GM23338 (cell line): ENCODE measurements around the gene MYH15. TPM values are rescaled to one million over a fixed set of nuclear protein-coding genes. Genes with fewer than 3 reads are reported as not detected.

Experiments
- ATAC-seq: fragments of 200-7000 bp; cut with Tn5 transposase; 3 replicates; pipeline ENCODE4 v1.9.1; 2020
- DNase-seq: peaks from one replicate; pipeline ENCODE4 v3.0.0-alpha.2; 2015; ENCODE audit warnings: low spot score
- H2AFZ ChIP-seq: fragments of 200-600 bp; sonication (generic); 2 replicates; pipeline ENCODE4 v1.8.0; 2016; ENCODE audit warnings: antibody characterized with exemption, mild to moderate bottlenecking, moderate library complexity
- H3F3A ChIP-seq: fragments of 200-600 bp; sonication (generic); replicated peaks from 2 replicates; pipeline ENCODE4 v1.8.0; 2017; ENCODE audit warnings: antibody characterized with exemption, mixed run types, low read depth
- H3K27ac ChIP-seq: fragments of 200-600 bp; sonication (generic); 2 replicates; pipeline ENCODE4 v1.6.1; 2016; ENCODE audit warnings: low read depth
- H3K27me3 ChIP-seq: fragments of 200-600 bp; sonication (generic); 2 replicates; pipeline ENCODE4 v1.8.0; 2016; ENCODE audit warnings: mild to moderate bottlenecking, mixed run types, moderate library complexity; ENCODE audit not compliant: insufficient read depth
- H3K36me3 ChIP-seq: fragments of 200-600 bp; sonication (generic); 2 replicates; pipeline ENCODE4 v1.8.0; 2016; ENCODE audit warnings: mild to moderate bottlenecking; ENCODE audit not compliant: insufficient read depth
- H3K4me1 ChIP-seq: fragments of 200-600 bp; sonication (generic); 2 replicates; pipeline ENCODE4 v1.8.0; 2016; ENCODE audit warnings: mild to moderate bottlenecking, moderate library complexity; ENCODE audit not compliant: insufficient read depth
- H3K4me2 ChIP-seq: fragments of 200-600 bp; sonication (generic); 2 replicates; pipeline ENCODE4 v1.7.1; 2017; ENCODE audit warnings: mixed run types
- H3K4me3 ChIP-seq: fragments of 200-600 bp; sonication (generic); 2 replicates; pipeline ENCODE4 v1.6.1; 2016; ENCODE audit warnings: mixed run types
- H3K79me2 ChIP-seq: fragments of 200-600 bp; sonication (generic); replicated peaks from 2 replicates; pipeline ENCODE4 v1.8.0; 2017; ENCODE audit warnings: mild to moderate bottlenecking; ENCODE audit not compliant: insufficient read depth
- H3K9me2 ChIP-seq: fragments of 200-600 bp; sonication (generic); 2 replicates; pipeline ENCODE4 v1.8.0; 2017; ENCODE audit not compliant: insufficient read depth
- H4K20me1 ChIP-seq: fragments of 200-600 bp; sonication (generic); replicated peaks from 2 replicates; pipeline ENCODE4 v1.8.0; 2017; ENCODE audit warnings: mild to moderate bottlenecking; ENCODE audit not compliant: insufficient read depth
- H3K27ac Mint-ChIP-seq: 2 replicates; pipeline ENCODE4 v1.8.0; 2020; ENCODE audit warnings: inconsistent platforms, mild to moderate bottlenecking, moderate library complexity, mixed read lengths
- H3K27me3 Mint-ChIP-seq: 3 replicates; pipeline ENCODE4 v1.8.0; 2022; ENCODE audit warnings: low read depth, mild to moderate bottlenecking, moderate library complexity, mixed read lengths, inconsistent platforms; ENCODE audit not compliant: insufficient read depth, poor library complexity
- H3K36me3 Mint-ChIP-seq: 3 replicates; pipeline ENCODE4 v1.8.0; 2021; ENCODE audit warnings: low read depth, mild to moderate bottlenecking, inconsistent platforms, moderate library complexity, mixed read lengths
- H3K4me1 Mint-ChIP-seq: 3 replicates; pipeline ENCODE4 v1.8.0; 2020; ENCODE audit warnings: mild to moderate bottlenecking, inconsistent platforms, mixed read lengths
- H3K4me3 Mint-ChIP-seq: 3 replicates; pipeline ENCODE4 v1.8.0; 2021; ENCODE audit warnings: moderate library complexity, mild to moderate bottlenecking, inconsistent platforms, mixed read lengths
- H3K9me3 Mint-ChIP-seq: 3 replicates; pipeline ENCODE4 v1.8.0; 2020; ENCODE audit warnings: moderate library complexity, mild to moderate bottlenecking, inconsistent platforms, mixed read lengths
- EZH2phosphoT487 ChIP-seq: fragments of 200-600 bp; sonication (generic); IDR thresholded peaks from one replicate; pipeline ENCODE4 v1.8.1; 2018; ENCODE audit warnings: antibody characterized with exemption; ENCODE audit not compliant: unreplicated experiment
- NANOG ChIP-seq: IDR thresholded peaks from 2 replicates; pipeline ENCODE4 v1.6.1; 2016; ENCODE audit warnings: antibody characterized with exemption, borderline replicate concordance
- ZNF114 ChIP-seq: fragments of 250-450 bp; sonication (Bioruptor Pico); IDR thresholded peaks from 2 replicates; pipeline ENCODE4 v1.5.0; 2020; ENCODE audit warnings: mild to moderate bottlenecking, moderate library complexity
- polyA plus RNA-seq: library from polyadenylated mRNA; unstranded; fragments of >200 nt; fragmentation: Nextera tagmentation; extraction: Ambion mirVana; gene quantifications from 2 replicates; pipeline ENCODE4 v1.2.1, GENCODE V29; 2016
- total RNA-seq: library from RNA; depleted of rRNA; stranded (reverse); fragments of >200 nt; shearing (Covaris generic); gene quantifications from 2 replicates; pipeline ENCODE4 v1.2.3, GENCODE V29; 2014
- TF ChIP-seq, protein P1 (sequence below): IDR thresholded peaks from one replicate; pipeline ENCODE4 v1.6.1; 2018; ENCODE audit warnings: antibody characterized with exemption; ENCODE audit not compliant: unreplicated experiment
- TF ChIP-seq, protein P2 (sequence below): fragments of 250-450 bp; sonication (Bioruptor Pico); IDR thresholded peaks from 2 replicates; pipeline ENCODE4 v1.5.0; 2020; ENCODE audit warnings: mild to moderate bottlenecking, moderate library complexity
- TF ChIP-seq, protein P3 (sequence below): IDR thresholded peaks from 2 replicates; pipeline ENCODE4 v1.6.1; 2016; ENCODE audit warnings: antibody characterized with exemption

The MYH15 gene
- total and polyA plus RNA-seq, 2 experiments from 2014 or later = 0.07 TPM; not detected in 1

DNA sequence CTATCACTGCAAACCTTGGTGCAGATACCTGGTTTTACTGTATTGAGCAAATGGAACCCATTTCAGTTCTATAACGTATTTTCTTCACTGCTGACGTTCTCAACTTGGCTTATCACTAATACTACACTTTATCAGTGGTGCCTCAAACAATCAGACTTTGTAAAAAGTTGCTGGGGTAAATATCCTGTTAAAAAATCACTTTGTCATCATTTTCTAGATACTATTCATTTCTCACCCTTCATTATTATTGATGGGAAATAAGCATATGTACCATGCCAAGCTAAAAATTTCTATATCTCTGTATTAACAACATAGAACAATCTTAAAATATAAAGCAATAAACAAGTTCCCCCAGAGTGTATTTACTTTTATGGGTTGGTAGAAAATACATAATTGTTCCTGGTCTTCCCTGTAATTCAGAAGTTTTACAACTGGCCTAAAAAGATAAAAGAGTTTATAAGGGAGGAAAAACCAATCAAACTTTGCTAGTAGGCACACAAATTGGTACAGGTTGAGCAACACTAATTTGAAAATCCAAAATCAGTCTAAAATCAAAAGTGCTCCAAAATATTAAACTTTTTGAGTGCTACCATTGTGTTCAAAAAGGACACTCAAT lies 45.7 kb upstream of the MYH15 start:
- Histone ChIP-seq H3K79me2 (no peaks in the 10 kb centered on the region), H3K27ac (no peak overlapping the region), H3K27me3 (no peaks in the 10 kb centered on the region), H2AFZ (no peak overlapping the region), H3K4me1 (0 out of 2 replicates have a peak, but pooled peaks cover 4% of the 10 kb centered on the region), H3K36me3 (peaks cover 51% of the 10 kb centered on the region), H3K4me2 (no peak overlapping the region), H3F3A (no peaks in the 10 kb centered on the region), H3K9me2 (no peaks in the 10 kb centered on the region), H4K20me1 (0 out of 2 replicates have a peak, but pooled peaks cover under 1% of the 10 kb centered on the region), H3K4me3 (no peak overlapping the region)
- Mint-ChIP-seq H3K36me3 (peaks cover 54% of the 10 kb centered on the region), H3K27me3 (peaks cover 1% of the 10 kb centered on the region), H3K4me1 (peaks cover 8% of the 10 kb centered on the region; the same call in 2 of the 3 replicates), H3K4me3 (no peak overlapping the region), H3K27ac (no peak overlapping the region), H3K9me3 (no peaks in the 10 kb centered on the region)
- ATAC-seq = no peak
- DNase-seq = no peak
- TF ChIP-seq NANOG (no peak), EZH2phosphoT487 (no peak), ZNF114 (no peak)
- TF ChIP-seq, protein P1, sequence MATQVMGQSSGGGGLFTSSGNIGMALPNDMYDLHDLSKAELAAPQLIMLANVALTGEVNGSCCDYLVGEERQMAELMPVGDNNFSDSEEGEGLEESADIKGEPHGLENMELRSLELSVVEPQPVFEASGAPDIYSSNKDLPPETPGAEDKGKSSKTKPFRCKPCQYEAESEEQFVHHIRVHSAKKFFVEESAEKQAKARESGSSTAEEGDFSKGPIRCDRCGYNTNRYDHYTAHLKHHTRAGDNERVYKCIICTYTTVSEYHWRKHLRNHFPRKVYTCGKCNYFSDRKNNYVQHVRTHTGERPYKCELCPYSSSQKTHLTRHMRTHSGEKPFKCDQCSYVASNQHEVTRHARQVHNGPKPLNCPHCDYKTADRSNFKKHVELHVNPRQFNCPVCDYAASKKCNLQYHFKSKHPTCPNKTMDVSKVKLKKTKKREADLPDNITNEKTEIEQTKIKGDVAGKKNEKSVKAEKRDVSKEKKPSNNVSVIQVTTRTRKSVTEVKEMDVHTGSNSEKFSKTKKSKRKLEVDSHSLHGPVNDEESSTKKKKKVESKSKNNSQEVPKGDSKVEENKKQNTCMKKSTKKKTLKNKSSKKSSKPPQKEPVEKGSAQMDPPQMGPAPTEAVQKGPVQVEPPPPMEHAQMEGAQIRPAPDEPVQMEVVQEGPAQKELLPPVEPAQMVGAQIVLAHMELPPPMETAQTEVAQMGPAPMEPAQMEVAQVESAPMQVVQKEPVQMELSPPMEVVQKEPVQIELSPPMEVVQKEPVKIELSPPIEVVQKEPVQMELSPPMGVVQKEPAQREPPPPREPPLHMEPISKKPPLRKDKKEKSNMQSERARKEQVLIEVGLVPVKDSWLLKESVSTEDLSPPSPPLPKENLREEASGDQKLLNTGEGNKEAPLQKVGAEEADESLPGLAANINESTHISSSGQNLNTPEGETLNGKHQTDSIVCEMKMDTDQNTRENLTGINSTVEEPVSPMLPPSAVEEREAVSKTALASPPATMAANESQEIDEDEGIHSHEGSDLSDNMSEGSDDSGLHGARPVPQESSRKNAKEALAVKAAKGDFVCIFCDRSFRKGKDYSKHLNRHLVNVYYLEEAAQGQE = no peak
- TF ChIP-seq, protein P2, sequence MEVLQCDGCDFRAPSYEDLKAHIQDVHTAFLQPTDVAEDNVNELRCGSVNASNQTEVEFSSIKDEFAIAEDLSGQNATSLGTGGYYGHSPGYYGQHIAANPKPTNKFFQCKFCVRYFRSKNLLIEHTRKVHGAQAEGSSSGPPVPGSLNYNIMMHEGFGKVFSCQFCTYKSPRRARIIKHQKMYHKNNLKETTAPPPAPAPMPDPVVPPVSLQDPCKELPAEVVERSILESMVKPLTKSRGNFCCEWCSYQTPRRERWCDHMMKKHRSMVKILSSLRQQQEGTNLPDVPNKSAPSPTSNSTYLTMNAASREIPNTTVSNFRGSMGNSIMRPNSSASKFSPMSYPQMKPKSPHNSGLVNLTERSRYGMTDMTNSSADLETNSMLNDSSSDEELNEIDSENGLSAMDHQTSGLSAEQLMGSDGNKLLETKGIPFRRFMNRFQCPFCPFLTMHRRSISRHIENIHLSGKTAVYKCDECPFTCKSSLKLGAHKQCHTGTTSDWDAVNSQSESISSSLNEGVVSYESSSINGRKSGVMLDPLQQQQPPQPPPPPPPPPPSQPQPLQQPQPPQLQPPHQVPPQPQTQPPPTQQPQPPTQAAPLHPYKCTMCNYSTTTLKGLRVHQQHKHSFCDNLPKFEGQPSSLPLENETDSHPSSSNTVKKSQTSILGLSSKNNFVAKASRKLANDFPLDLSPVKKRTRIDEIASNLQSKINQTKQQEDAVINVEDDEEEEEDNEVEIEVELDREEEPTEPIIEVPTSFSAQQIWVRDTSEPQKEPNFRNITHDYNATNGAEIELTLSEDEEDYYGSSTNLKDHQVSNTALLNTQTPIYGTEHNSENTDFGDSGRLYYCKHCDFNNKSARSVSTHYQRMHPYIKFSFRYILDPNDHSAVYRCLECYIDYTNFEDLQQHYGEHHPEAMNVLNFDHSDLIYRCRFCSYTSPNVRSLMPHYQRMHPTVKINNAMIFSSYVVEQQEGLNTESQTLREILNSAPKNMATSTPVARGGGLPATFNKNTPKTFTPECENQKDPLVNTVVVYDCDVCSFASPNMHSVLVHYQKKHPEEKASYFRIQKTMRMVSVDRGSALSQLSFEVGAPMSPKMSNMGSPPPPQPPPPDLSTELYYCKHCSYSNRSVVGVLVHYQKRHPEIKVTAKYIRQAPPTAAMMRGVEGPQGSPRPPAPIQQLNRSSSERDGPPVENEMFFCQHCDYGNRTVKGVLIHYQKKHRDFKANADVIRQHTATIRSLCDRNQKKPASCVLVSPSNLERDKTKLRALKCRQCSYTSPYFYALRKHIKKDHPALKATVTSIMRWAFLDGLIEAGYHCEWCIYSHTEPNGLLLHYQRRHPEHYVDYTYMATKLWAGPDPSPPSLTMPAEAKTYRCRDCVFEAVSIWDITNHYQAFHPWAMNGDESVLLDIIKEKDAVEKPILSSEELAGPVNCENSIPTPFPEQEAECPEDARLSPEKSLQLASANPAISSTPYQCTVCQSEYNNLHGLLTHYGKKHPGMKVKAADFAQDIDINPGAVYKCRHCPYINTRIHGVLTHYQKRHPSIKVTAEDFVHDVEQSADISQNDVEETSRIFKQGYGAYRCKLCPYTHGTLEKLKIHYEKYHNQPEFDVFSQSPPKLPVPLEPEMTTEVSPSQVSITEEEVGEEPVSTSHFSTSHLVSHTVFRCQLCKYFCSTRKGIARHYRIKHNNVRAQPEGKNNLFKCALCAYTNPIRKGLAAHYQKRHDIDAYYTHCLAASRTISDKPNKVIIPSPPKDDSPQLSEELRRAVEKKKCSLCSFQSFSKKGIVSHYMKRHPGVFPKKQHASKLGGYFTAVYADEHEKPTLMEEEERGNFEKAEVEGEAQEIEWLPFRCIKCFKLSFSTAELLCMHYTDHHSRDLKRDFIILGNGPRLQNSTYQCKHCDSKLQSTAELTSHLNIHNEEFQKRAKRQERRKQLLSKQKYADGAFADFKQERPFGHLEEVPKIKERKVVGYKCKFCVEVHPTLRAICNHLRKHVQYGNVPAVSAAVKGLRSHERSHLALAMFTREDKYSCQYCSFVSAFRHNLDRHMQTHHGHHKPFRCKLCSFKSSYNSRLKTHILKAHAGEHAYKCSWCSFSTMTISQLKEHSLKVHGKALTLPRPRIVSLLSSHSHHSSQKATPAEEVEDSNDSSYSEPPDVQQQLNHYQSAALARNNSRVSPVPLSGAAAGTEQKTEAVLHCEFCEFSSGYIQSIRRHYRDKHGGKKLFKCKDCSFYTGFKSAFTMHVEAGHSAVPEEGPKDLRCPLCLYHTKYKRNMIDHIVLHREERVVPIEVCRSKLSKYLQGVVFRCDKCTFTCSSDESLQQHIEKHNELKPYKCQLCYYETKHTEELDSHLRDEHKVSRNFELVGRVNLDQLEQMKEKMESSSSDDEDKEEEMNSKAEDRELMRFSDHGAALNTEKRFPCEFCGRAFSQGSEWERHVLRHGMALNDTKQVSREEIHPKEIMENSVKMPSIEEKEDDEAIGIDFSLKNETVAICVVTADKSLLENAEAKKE (CRISPR knock-in tag) = no peak
- TF ChIP-seq, protein P3, sequence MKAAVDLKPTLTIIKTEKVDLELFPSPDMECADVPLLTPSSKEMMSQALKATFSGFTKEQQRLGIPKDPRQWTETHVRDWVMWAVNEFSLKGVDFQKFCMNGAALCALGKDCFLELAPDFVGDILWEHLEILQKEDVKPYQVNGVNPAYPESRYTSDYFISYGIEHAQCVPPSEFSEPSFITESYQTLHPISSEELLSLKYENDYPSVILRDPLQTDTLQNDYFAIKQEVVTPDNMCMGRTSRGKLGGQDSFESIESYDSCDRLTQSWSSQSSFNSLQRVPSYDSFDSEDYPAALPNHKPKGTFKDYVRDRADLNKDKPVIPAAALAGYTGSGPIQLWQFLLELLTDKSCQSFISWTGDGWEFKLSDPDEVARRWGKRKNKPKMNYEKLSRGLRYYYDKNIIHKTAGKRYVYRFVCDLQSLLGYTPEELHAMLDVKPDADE = no peak
